Measurements from ENCODE around the gene C2.

- TF ChIP-seq, protein P1, sequence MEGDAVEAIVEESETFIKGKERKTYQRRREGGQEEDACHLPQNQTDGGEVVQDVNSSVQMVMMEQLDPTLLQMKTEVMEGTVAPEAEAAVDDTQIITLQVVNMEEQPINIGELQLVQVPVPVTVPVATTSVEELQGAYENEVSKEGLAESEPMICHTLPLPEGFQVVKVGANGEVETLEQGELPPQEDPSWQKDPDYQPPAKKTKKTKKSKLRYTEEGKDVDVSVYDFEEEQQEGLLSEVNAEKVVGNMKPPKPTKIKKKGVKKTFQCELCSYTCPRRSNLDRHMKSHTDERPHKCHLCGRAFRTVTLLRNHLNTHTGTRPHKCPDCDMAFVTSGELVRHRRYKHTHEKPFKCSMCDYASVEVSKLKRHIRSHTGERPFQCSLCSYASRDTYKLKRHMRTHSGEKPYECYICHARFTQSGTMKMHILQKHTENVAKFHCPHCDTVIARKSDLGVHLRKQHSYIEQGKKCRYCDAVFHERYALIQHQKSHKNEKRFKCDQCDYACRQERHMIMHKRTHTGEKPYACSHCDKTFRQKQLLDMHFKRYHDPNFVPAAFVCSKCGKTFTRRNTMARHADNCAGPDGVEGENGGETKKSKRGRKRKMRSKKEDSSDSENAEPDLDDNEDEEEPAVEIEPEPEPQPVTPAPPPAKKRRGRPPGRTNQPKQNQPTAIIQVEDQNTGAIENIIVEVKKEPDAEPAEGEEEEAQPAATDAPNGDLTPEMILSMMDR (IDR thresholded peaks at IDR 0.05; ENCODE audit: insufficient read depth, low read length, poor library complexity, severe bottlenecking): no peak
- TF ChIP-seq EZH2phosphoT487 (conservative IDR thresholded peaks at IDR 0.05; ENCODE audit: low read length): no peak
Measured at GRCh38 chr6:31896493-31896855, 31.0 kb upstream of the C2 start.

Measured in SU-DHL-6 (cell line).